DND-41 (cell line): ENCODE measurements around the gene RFX1.

Source experiments
- ATAC-seq: fragments of 200-7000 bp; cut with Tn5 transposase; 3 replicates; pipeline ENCODE4 v1.9.1; 2021; ENCODE audit warnings: low read depth; ENCODE audit not compliant: insufficient read depth
- DNase-seq: peaks from one replicate; pipeline ENCODE4 v3.0.0-alpha.2; 2020
- H2AFZ ChIP-seq: 2 replicates; pipeline ENCODE4 v1.6.0; 2012; ENCODE audit warnings: low read depth, low read length
- H3K27ac ChIP-seq: 2 replicates; pipeline ENCODE4 v1.5.1; 2012; ENCODE audit warnings: low read length, inconsistent platforms
- H3K27me3 ChIP-seq: fragments of 200-600 bp; sonication (generic); 2 replicates; pipeline ENCODE4 v1.6.0; 2012; ENCODE audit warnings: low read length, mild to moderate bottlenecking, inconsistent platforms; ENCODE audit not compliant: insufficient read depth, poor library complexity
- H3K36me3 ChIP-seq: 2 replicates; pipeline ENCODE4 v1.5.1; 2012; ENCODE audit warnings: low read length, inconsistent platforms; ENCODE audit not compliant: insufficient read depth
- H3K4me1 ChIP-seq: 2 replicates; pipeline ENCODE4 v1.5.1; 2012; ENCODE audit warnings: mild to moderate bottlenecking, low read length; ENCODE audit not compliant: insufficient read depth
- H3K4me2 ChIP-seq: 2 replicates; pipeline ENCODE4 v1.6.0; 2012; ENCODE audit warnings: mild to moderate bottlenecking, moderate library complexity, low read length, inconsistent platforms; ENCODE audit not compliant: insufficient read depth
- H3K4me3 ChIP-seq, 2 experiments: fragments of 200-600 bp in 1 of 2; shearing (Covaris generic) in 1 of 2; 2 replicates each; pipeline ENCODE4 v1.5.1; 2012 to 2016; ENCODE audit warnings: inconsistent platforms in 2 of 2, low read length in 2 of 2, mild to moderate bottlenecking in 2 of 2, low read depth in 1 of 2, moderate library complexity in 1 of 2
- H3K79me2 ChIP-seq: 2 replicates; pipeline ENCODE4 v1.6.0; 2012; ENCODE audit warnings: low read length, inconsistent platforms; ENCODE audit not compliant: insufficient read depth
- H3K9ac ChIP-seq: 2 replicates; pipeline ENCODE4 v1.6.0; 2012; ENCODE audit warnings: low read depth, mild to moderate bottlenecking, inconsistent platforms, low read length, moderate library complexity
- H3K9me3 ChIP-seq: 2 replicates; pipeline ENCODE4 v1.5.1; 2012; ENCODE audit warnings: low read length, moderate library complexity, mild to moderate bottlenecking, inconsistent platforms; ENCODE audit not compliant: insufficient read depth, severe bottlenecking
- H4K20me1 ChIP-seq: 2 replicates; pipeline ENCODE4 v1.6.0; 2012; ENCODE audit warnings: low read length; ENCODE audit not compliant: insufficient read depth
- CTCF ChIP-seq: IDR thresholded peaks from 2 replicates; pipeline ENCODE4 v1.5.1; 2012; ENCODE audit warnings: borderline replicate concordance, low read length, moderate library complexity, mild to moderate bottlenecking; ENCODE audit not compliant: poor library complexity, severe bottlenecking; ENCODE audit errors: extremely low read depth
- EZH2 ChIP-seq: IDR thresholded peaks from 3 replicates; pipeline ENCODE4 v1.6.1; 2012; ENCODE audit warnings: borderline replicate concordance, low read depth, mild to moderate bottlenecking, moderate library complexity, low read length, inconsistent platforms; ENCODE audit not compliant: severe bottlenecking

Gene RFX1

GRCh38 chr19:13966684-13967128 is 39.4 kb downstream of the RFX1 start:
- no peaks in the 10 kb centered on the region for H3K79me2 ChIP-seq
- ATAC-seq = no peak
- no peak overlapping the region for H3K4me2 ChIP-seq
- H3K9ac ChIP-seq = no peak overlapping the region
- H3K4me3 ChIP-seq = no peak overlapping the region
- no peak overlapping the region for H2AFZ ChIP-seq
- H3K4me1 ChIP-seq = no peaks in the 10 kb centered on the region
- no peak for DNase-seq
- H3K27me3 ChIP-seq = no peaks in the 10 kb centered on the region
- TF ChIP-seq EZH2 (no peak), CTCF (no peak)
- H4K20me1 ChIP-seq = no peaks in the 10 kb centered on the region
- peaks cover 61% of the 10 kb centered on the region for H3K36me3 ChIP-seq
- H3K9me3 ChIP-seq = no peaks in the 10 kb centered on the region
- H3K27ac ChIP-seq = no peak overlapping the region

GRCh38 chr19:13965926-13966683 is 40.0 kb downstream of the RFX1 start:
- Histone ChIP-seq H3K9ac (no peak overlapping the region), H3K27ac (no peak overlapping the region), H3K4me1 (no peaks in the 10 kb centered on the region), H3K4me2 (no peak overlapping the region), H3K79me2 (no peaks in the 10 kb centered on the region), H3K9me3 (no peaks in the 10 kb centered on the region), H4K20me1 (no peaks in the 10 kb centered on the region), H3K27me3 (no peaks in the 10 kb centered on the region), H3K4me3 (no peak overlapping the region), H2AFZ (no peak overlapping the region), H3K36me3 (peaks cover 64% of the 10 kb centered on the region)
- no peak for TF ChIP-seq CTCF
- no peak for TF ChIP-seq EZH2
- no peak for ATAC-seq
- DNase-seq = no peak

GRCh38 chr19:13965377-13965896 is 40.7 kb downstream of the RFX1 start:
- Histone ChIP-seq H3K9ac (no peak overlapping the region), H3K79me2 (no peaks in the 10 kb centered on the region), H3K4me3 (no peak overlapping the region), H3K4me2 (no peak overlapping the region), H3K27ac (no peak overlapping the region), H2AFZ (no peak overlapping the region), H3K36me3 (peaks cover 70% of the 10 kb centered on the region), H3K9me3 (no peaks in the 10 kb centered on the region), H4K20me1 (no peaks in the 10 kb centered on the region), H3K27me3 (no peaks in the 10 kb centered on the region), H3K4me1 (no peaks in the 10 kb centered on the region)
- DNase-seq = no peak
- TF ChIP-seq EZH2 = no peak
- no peak for TF ChIP-seq CTCF
- ATAC-seq = no peak
